Activated naive CD4-positive, alpha-beta T cell treated with Interleukin-2 at 50 U/mL for 16 hours (primary cell): ENCODE results near the gene NFE2L2.
"Not testable (repeated sequence)": the region's sequence is repeated elsewhere in the genome, so short reads cannot be mapped to it uniquely, and the experiment has no call there.

Experiments used
- DNase-seq: peaks from one replicate; pipeline ENCODE4 v3.0.0-alpha.2; 2020

The NFE2L2 gene

GRCh38 chr2:177264693-177265587 lies at the start of gene NFE2L2:
Gene NFE2L2, minus strand, starts transcription at chr2:177264727. Its CDS starts 151 bp downstream, at chr2:177264576.
- DNase-seq, result peak; percentile 97

- DNase-seq, result no peak
Observed at GRCh38 chr2:177314194-177314593, 49.7 kb upstream of the NFE2L2 start.

- no peak for DNase-seq
Observed at GRCh38 chr2:177313162-177313781, 48.7 kb upstream of the NFE2L2 start.

- DNase-seq, result no peak
Observed at GRCh38 chr2:177312562-177312961, 48.0 kb upstream of the NFE2L2 start.

GRCh38 chr2:177309672-177310309 lies 45.3 kb upstream of the NFE2L2 start:
- not testable (repeated sequence) for DNase-seq

GRCh38 chr2:177306550-177306949 lies 42.0 kb upstream of the NFE2L2 start:
- DNase-seq, result no peak

GRCh38 chr2:177303939-177304338 lies 39.4 kb upstream of the NFE2L2 start:
- DNase-seq, result no peak

GRCh38 chr2:177302552-177302951 lies 38.0 kb upstream of the NFE2L2 start:
- DNase-seq, result no peak

- no peak for DNase-seq
Observed at GRCh38 chr2:177298191-177298590, 33.7 kb upstream of the NFE2L2 start.

GRCh38 chr2:177296040-177296439 lies 31.5 kb upstream of the NFE2L2 start:
- DNase-seq, result no peak

GRCh38 chr2:177295484-177295883 lies 31.0 kb upstream of the NFE2L2 start:
- DNase-seq, result no peak

- no peak for DNase-seq
Observed at GRCh38 chr2:177291701-177292100, 27.2 kb upstream of the NFE2L2 start.

GRCh38 chr2:177289824-177290628 lies 25.5 kb upstream of the NFE2L2 start:
- DNase-seq, result no peak

GRCh38 chr2:177287814-177288213 lies 23.3 kb upstream of the NFE2L2 start:
- no peak for DNase-seq

- DNase-seq, result no peak
Observed at GRCh38 chr2:177285892-177286715, 21.6 kb upstream of the NFE2L2 start.

GRCh38 chr2:177284531-177284930 lies 20.0 kb upstream of the NFE2L2 start:
- DNase-seq, result no peak

- DNase-seq, result no peak
Observed at GRCh38 chr2:177283906-177284305, 19.4 kb upstream of the NFE2L2 start.

GRCh38 chr2:177282787-177283572 lies 18.5 kb upstream of the NFE2L2 start:
- DNase-seq, result no peak

- no peak for DNase-seq
Observed at GRCh38 chr2:177282181-177282641, 17.7 kb upstream of the NFE2L2 start.

- DNase-seq, result no peak
Observed at GRCh38 chr2:177281400-177282180, 17.1 kb upstream of the NFE2L2 start.
